GM21515 (cell line): ENCODE measurements around the gene ADARB1.

Experiments
- ATAC-seq: cut with Tn5 transposase; IDR thresholded peaks from one replicate; pipeline ENCODE4 v1.9.1; 2021; ENCODE audit not compliant: unreplicated experiment

Gene ADARB1

GRCh38 chr21:45190013-45190412 is 115.6 kb downstream of the ADARB1 start:
- ATAC-seq: no peak

GRCh38 chr21:45192332-45192731 is 118.0 kb downstream of the ADARB1 start:
- no peak for ATAC-seq

- ATAC-seq: no peak
Measured at GRCh38 chr21:45196620-45197019, 122.2 kb downstream of the ADARB1 start.

- ATAC-seq: no peak
Measured at GRCh38 chr21:45199201-45199600, 124.8 kb downstream of the ADARB1 start.

DNA sequence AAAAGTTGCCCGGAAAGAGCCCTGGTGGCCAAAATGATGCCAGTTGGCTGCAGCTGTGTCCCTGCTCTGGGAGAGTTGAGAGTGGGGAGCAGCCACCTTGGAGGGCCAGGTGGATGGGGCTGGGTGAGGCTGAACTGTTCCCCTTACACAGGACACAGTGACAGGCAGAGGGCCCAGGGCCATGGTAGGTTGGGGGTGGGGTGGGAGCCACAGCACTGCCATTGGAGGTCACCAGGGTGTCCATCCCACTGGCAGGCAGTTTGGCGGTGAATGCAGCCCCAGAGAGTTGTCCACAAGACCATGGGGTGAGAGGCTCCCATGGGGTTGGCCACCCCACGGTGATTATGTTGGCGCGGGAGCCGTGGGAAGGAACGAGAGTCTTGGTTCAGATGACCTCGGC is 125.7 kb downstream of the ADARB1 start:
- ATAC-seq: no peak

- no peak for ATAC-seq
Measured at GRCh38 chr21:45200581-45201296, 126.4 kb downstream of the ADARB1 start.

GRCh38 chr21:45202344-45202743 is 128.0 kb downstream of the ADARB1 start:
- no peak for ATAC-seq

- no peak for ATAC-seq
Measured at GRCh38 chr21:45202889-45203288, 128.5 kb downstream of the ADARB1 start.

DNA sequence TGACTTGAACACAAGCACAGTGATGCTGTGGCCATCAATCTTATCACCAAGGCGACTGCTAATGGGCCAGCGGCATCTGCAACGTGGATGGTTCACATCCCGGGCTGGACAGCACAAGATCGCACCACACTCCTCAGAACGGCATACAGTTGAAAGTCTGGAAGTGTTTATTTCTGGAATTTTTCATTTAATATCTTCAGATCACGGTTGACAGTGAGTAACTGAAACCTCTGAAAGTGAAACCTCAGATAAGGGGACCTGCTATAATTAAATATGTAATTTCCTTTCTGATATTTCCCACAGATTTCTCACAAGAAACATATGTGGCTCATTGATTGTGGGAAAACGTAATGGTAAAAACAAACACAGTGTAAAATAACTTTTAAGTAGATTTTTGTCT is 129.6 kb downstream of the ADARB1 start:
- ATAC-seq: no peak

DNA sequence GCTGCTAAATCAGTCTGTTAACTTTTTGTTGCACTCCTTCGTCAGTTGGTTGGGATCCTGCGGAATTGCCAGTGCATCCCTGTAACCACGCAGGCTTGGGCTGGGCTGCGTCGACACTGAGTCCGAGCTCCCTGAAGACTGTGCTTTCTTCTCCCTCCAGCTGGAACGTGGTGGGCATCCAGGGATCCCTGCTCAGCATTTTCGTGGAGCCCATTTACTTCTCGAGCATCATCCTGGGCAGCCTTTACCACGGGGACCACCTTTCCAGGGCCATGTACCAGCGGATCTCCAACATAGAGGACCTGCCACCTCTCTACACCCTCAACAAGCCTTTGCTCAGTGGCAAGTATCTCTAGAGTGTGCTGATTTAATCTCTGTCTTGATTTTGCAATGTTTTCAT is 130.0 kb downstream of the ADARB1 start:
- no peak for ATAC-seq

GRCh38 chr21:45207839-45208626 is 133.7 kb downstream of the ADARB1 start:
- ATAC-seq: no peak

DNA sequence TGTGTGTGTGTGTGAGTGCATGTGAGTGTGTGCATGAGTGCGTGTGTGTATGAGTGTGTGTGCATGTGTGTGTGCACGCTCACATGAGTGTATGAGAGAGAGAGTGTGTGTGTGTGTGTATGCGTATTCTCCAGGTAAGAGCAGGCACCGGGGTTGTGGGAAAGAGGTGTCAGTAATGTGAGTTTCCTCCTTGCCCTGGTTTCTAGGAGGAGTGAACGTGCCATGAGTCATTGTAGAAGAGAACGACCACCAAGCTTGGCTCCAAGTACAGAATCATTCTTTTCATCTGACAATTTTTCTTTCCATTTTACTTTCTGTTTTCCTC is 134.2 kb downstream of the ADARB1 start:
- ATAC-seq: no peak

- no peak for ATAC-seq
Measured at GRCh38 chr21:45209046-45209445, 134.7 kb downstream of the ADARB1 start.

- no peak for ATAC-seq
Measured at GRCh38 chr21:45209685-45210284, 135.4 kb downstream of the ADARB1 start.

- ATAC-seq: no peak
Measured at GRCh38 chr21:45210461-45210983, 136.1 kb downstream of the ADARB1 start.

GRCh38 chr21:45211661-45212060 is 137.3 kb downstream of the ADARB1 start:
- ATAC-seq: no peak

DNA sequence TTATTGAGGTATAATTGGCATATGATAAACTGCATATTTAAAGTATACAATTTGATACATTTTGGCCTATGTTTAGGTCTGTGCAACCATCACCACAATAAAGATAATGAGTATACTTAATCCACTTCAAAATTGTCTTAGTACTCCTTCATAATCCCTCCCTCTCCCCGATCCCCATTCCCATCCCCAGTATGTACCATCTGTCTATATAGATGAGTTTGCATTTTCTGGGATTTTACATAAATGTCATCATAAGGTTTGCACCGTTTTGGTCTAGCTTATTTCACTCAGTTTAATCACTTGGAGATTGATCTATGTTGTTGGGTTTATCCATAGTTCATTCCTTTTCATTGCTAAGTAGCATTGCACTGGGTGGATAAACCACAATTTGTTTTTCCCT is 139.0 kb downstream of the ADARB1 start:
- no peak for ATAC-seq

DNA sequence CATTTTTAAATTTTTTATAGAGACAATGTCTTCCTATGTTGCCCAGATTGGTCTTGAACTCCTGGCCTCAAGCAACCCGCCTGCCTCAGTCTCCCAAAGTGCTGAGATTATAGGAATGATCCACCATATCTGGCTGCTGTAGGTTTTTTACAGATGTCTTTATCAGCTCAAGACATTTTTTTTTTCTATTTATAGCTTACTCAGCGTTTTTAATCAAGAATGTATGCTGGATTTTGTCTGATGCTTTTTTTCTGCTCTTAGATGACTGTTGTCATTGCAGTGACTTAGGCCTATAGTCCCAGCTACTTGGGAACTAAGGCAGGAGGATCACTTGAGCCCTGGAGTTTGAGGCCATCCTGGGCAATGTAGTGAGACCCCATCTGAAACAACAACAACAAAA is 140.8 kb downstream of the ADARB1 start:
- ATAC-seq: no peak

DNA sequence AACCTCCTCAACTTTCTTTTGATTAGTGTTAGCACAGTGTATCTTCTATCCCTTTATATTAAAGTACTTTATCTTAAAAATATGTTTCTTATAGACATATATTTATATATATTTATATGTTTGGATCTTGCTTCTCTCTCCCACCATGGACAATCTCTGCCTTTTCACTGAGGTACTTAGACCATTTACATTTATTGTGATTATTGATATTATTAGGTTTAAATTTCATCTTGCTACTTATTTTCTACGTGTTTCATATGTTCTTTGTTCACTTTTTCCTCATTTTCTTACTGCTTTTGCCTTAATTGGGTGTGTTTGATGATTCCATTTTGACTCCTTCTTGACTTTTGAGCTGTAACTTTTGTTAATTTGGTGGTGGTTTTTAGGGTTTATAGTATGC is 142.6 kb downstream of the ADARB1 start:
- no peak for ATAC-seq

DNA sequence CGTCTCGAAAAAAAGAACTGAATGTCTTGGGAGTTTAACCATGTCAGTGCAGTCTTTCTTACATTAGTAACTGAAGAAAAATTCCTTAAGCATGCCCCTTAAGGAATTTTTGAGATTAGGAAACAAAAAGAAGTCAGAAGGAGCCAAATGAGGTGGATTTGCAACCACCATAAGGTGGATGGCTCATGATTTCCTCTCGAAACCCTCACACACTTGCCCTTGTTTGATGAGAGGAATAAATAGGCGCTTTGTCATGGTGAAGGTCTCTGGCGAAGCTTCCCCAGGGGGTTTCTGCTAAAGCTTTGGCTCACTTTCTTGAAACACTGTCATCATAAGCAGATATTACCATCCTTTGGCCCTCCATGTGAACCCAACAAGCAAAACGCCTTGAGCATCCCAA is 145.1 kb downstream of the ADARB1 start:
- ATAC-seq: no peak

- ATAC-seq: no peak
Measured at GRCh38 chr21:45220071-45220481, 145.7 kb downstream of the ADARB1 start.
